Activated CD4-positive, alpha-beta T cell treated with anti-CD3 and anti-CD28 coated beads, Interleukin-2, amount 50 U/mL, for 24 hours (primary cell): Measurements from ENCODE around the gene MFAP4.

Experiments used
- DNase-seq, 2 donors: peaks; one replicate each; pipeline ENCODE4 v3.0.0-alpha.2; 2020; ENCODE audit warnings: low read depth in 1 of 2, low spot score in 1 of 2

The MFAP4 gene

GRCh38 chr17:19336938-19337711, 49.9 kb downstream of the MFAP4 start:
- no peak for DNase-seq

- DNase-seq = no peak
Measured at GRCh38 chr17:19335951-19336631, 50.9 kb downstream of the MFAP4 start.

- DNase-seq = no peak
Measured at GRCh38 chr17:19334331-19334730, 52.7 kb downstream of the MFAP4 start.

- DNase-seq = no peak
Measured at GRCh38 chr17:19333736-19334290, 53.2 kb downstream of the MFAP4 start.
